Uterus (tissue), 2 donors: Measurements from ENCODE around the gene NUP188.

Experiments used
- CTCF ChIP-seq, 4 experiments: fragments of 200-600 bp in 2 of 4; fragments of 450-650 bp in 2 of 4; sonication (generic) in 2 of 4; IDR thresholded peaks; one replicate each; pipeline ENCODE4 v1.5.1; 2016 to 2019; ENCODE audit warnings: antibody characterized with exemption in 4 of 4, mild to moderate bottlenecking in 2 of 4, moderate library complexity in 1 of 4
- POLR2A ChIP-seq, 2 donors: fragments of 450-650 bp; IDR thresholded peaks; one replicate each; pipeline ENCODE4 v1.6.1; 2016; ENCODE audit warnings: antibody characterized with exemption in 2 of 2, mild to moderate bottlenecking in 1 of 2, moderate library complexity in 1 of 2

GRCh38 chr9:128987805-128988204 lies 40.3 kb downstream of the NUP188 start:
- TF ChIP-seq CTCF (IDR thresholded peaks at IDR 0.05) (no peak), POLR2A (IDR thresholded peaks at IDR 0.05) (no peak)
